Measurements from ENCODE around the gene SEMA4C. TPM values are rescaled to one million over a fixed set of nuclear protein-coding genes. Genes with fewer than 3 reads are reported as not detected.

Gene SEMA4C
- total RNA-seq, 2 experiments from 2014 or later = 5.9 to 8.3 TPM

DNA sequence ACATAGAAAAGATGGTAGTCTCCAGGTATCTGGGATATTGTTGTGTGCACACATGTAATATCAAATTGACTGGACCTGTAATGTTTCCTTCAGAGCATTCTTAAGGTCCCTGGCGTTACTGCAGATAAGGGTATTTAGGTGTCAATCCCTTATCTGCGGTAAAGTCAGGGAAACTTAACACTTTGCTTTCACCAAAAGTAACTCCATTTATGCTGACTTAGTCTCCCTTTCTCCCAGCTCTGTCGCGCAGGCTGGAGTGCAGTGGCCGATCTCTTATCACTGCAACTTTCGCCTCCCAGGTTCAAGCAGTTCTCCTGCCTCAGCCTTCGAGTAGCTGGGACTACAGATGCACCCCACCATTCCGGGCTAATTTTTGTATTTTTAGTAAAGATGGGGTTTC lies 52.0 kb downstream of the SEMA4C start:
- Mint-ChIP-seq H3K36me3 (peaks cover 12% of the 10 kb centered on the region), H3K4me3 (peak overlapping the region; percentile 75), H3K27me3 (no peaks in the 10 kb centered on the region), H3K9me3 (no peaks in the 10 kb centered on the region), H3K4me1 (peaks cover 49% of the 10 kb centered on the region), H3K27ac (peak overlapping the region; percentile 38)
- no peak for DNase-seq

- peak overlapping the region; percentile 38 for H3K27ac Mint-ChIP-seq
- no peaks in the 10 kb centered on the region for H3K27me3 Mint-ChIP-seq
- H3K9me3 Mint-ChIP-seq = no peaks in the 10 kb centered on the region
- peak overlapping the region; percentile 75 for H3K4me3 Mint-ChIP-seq
- H3K36me3 Mint-ChIP-seq = peaks cover 12% of the 10 kb centered on the region
- no peak for DNase-seq
- H3K4me1 Mint-ChIP-seq = peaks cover 50% of the 10 kb centered on the region
Observed at GRCh38 chr2:96816836-96817702, 52.8 kb downstream of the SEMA4C start.

DNA sequence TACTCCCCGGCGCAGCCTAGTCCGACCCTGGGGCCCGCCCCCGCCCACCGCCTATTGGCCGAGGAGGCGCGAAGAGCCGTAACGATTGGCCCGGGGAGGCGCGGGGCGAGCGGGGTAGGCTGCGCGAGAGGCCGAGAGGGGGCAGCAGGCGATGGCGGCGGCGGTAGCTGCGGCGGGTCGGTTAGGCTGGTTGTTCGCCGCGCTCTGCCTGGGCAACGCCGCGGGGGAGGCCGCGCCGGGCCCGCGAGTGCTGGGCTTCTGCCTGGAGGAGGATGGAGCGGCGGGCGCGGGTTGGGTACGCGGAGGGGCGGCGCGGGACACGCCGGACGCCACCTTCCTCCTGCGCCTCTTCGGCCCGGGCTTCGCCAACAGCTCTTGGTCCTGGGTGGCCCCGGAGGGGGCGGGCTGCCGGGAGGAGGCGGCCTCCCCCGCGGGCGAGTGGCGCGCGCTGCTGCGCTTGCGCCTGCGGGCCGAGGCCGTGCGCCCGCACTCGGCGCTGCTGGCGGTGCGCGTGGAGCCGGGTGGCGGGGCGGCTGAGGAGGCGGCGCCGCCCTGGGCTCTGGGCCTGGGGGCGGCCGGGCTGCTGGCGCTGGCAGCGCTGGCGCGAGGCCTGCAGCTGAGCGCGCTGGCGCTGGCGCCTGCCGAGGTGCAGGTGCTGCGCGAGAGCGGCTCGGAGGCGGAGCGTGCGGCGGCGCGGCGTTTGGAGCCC lies 53.6 kb downstream of the SEMA4C start, which contains the start of gene CNNM3:
TSS of gene CNNM3 (plus strand) at position 142 of the 709 bp plus-strand sequence. CDS start at position 152, 10 bp downstream.
- no peaks in the 10 kb centered on the region for H3K27me3 Mint-ChIP-seq
- DNase-seq = peak; percentile 98
- H3K27ac Mint-ChIP-seq = peak within 1 kb of the TSS; percentile 56
- H3K9me3 Mint-ChIP-seq = no peaks in the 10 kb centered on the region
- H3K4me1 Mint-ChIP-seq = peaks cover 47% of the 10 kb centered on the region
- H3K36me3 Mint-ChIP-seq = peaks cover 12% of the 10 kb centered on the region
- H3K4me3 Mint-ChIP-seq = peak within 1 kb of the TSS; percentile 82

DNA sequence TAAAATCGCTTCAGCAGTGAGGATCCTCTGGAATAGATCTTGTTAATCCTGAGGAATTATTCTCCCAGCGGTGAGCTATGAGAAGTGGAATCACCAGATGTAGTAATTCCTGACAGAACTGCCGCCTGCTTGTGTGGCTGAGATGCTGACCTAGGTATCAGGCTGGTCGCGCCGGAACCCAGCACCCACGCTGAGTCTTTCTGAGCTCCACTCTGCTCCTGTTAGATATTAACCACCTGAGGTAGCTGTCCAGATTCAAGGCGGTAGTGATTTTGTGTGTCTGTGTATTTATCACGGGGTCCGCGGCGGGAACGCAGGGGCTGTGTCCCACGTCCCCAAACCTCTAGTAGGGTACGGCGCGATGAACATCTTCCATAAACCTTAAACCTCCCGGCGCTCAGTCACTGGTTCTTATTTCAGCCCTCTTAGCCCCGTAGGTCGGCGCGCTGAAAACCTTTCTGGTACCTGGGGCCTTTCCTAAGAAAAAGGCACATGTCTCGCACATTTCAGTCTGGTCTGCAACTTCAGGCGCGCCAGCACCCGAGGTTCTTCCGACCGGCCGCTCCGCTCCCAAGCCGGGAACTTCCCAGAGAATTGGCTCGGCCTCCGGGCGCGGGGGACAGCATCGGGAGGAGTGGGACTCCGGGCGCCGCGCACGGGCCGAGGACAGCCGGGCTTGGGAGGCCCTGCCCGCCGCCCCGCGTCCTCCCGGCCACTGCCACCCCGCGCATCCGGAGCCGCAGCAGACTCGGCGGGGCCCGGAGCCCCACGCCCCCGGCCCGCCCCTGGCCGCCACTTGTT lies 54.4 kb downstream of the SEMA4C start:
- H3K4me1 Mint-ChIP-seq = peaks cover 41% of the 10 kb centered on the region
- H3K36me3 Mint-ChIP-seq = peaks cover 12% of the 10 kb centered on the region
- peak overlapping the region; percentile 82 for H3K4me3 Mint-ChIP-seq
- peak overlapping the region; percentile 56 for H3K27ac Mint-ChIP-seq
- DNase-seq = peak; percentile 24
- H3K9me3 Mint-ChIP-seq = no peaks in the 10 kb centered on the region
- H3K27me3 Mint-ChIP-seq = no peaks in the 10 kb centered on the region

GRCh38 chr2:96813656-96814055 lies 56.2 kb downstream of the SEMA4C start:
- no peak overlapping the region for H3K4me3 Mint-ChIP-seq
- peaks cover 23% of the 10 kb centered on the region for H3K4me1 Mint-ChIP-seq
- no peak overlapping the region for H3K27ac Mint-ChIP-seq
- no peaks in the 10 kb centered on the region for H3K27me3 Mint-ChIP-seq
- peaks cover 12% of the 10 kb centered on the region for H3K36me3 Mint-ChIP-seq
- H3K9me3 Mint-ChIP-seq = no peaks in the 10 kb centered on the region
- DNase-seq = no peak

DNA sequence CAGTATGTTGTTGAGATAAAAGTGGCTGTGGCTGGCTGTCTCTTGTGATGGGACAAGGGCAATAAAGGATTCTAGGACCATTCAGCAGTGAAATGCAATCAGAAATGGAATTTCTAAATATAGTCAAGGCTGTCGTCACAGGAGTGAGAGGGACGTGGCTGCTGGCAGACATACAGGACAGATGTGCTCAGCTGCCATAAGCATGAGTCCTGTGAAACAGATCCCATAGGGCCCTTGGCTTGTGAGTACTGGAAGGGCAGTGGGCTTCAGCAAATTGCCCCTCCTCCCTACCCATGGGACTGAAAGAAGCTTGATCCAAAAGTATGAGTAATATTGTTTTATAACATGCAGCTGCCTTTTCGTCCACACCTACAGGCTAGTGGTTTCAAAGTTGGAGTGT lies 58.0 kb downstream of the SEMA4C start:
- Mint-ChIP-seq H3K36me3 (peaks cover 1% of the 10 kb centered on the region), H3K9me3 (no peaks in the 10 kb centered on the region), H3K27ac (no peak overlapping the region)

DNA sequence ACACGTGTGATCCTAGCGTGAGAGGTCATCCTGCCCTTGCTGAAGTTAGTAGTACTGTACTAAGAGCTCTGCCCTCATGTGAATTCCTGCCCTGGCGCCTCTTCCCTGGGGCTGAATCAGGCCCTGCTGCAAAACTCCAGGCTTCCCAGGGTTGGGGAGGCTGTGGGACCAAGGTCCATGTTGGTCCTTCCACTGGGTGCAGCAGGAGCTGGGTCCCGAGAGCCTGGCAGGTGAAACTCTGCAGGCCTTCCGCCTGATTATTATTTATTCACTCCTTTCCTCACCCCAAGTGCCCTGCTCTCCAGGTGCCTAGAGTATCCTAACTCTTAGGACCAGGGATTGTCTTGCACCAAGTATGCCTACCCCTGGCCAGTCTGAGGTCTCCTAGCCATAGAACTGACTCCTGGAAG lies 59.1 kb downstream of the SEMA4C start:
- peaks cover 15% of the 10 kb centered on the region for H3K4me1 Mint-ChIP-seq
- H3K9me3 Mint-ChIP-seq = no peaks in the 10 kb centered on the region
- DNase-seq = no peak
- no peak overlapping the region for H3K27ac Mint-ChIP-seq
- H3K4me3 Mint-ChIP-seq = no peak overlapping the region
- no peaks in the 10 kb centered on the region for H3K27me3 Mint-ChIP-seq
- H3K36me3 Mint-ChIP-seq = peaks cover 1% of the 10 kb centered on the region

More for the DNA sequence above, 58.0 kb downstream of the SEMA4C start:
- no peak overlapping the region for H3K4me3 Mint-ChIP-seq
- H3K27me3 Mint-ChIP-seq = no peaks in the 10 kb centered on the region
- DNase-seq = no peak
- peaks cover 9% of the 10 kb centered on the region for H3K4me1 Mint-ChIP-seq

GRCh38 chr2:96809951-96810782 lies 59.7 kb downstream of the SEMA4C start:
- Mint-ChIP-seq H3K4me3 (no peak overlapping the region), H3K27me3 (no peaks in the 10 kb centered on the region), H3K9me3 (no peaks in the 10 kb centered on the region), H3K4me1 (peaks cover 11% of the 10 kb centered on the region), H3K27ac (no peak overlapping the region), H3K36me3 (peaks cover 1% of the 10 kb centered on the region)
- no peak for DNase-seq

Other genes with a start within 250 kb of the SEMA4C start
- 10 to 100 TPM; 30.3 to 32.2 TPM for gene KANSL3, start 231.8 kb downstream of the SEMA4C start, total RNA-seq
- gene FER1L5, start 227.3 kb downstream of the SEMA4C start, total RNA-seq = not detected
- 1 to 10 TPM; 4.5 to 5.2 TPM for gene LMAN2L, start 130.0 kb downstream of the SEMA4C start, total RNA-seq
- 1 to 10 TPM; 5.9 to 6.2 TPM for gene CNNM4, start 109.2 kb downstream of the SEMA4C start, total RNA-seq
- 10 to 100 TPM; 15.5 to 17.2 TPM for gene CNNM3, start 53.8 kb downstream of the SEMA4C start, total RNA-seq
- gene ANKRD23, start 26.1 kb downstream of the SEMA4C start, total RNA-seq = 1 to 10 TPM; 2.7 to 3.2 TPM
- 10 to 100 TPM; 22.7 to 25.2 TPM for gene ANKRD39, start 12.1 kb downstream of the SEMA4C start, total RNA-seq
- gene FAM178B, start 116.5 kb upstream of the SEMA4C start, total RNA-seq = under 1 TPM; 0.28 to 0.47 TPM
- 10 to 100 TPM; 19.3 to 20.5 TPM for gene FAHD2B, start 224.8 kb upstream of the SEMA4C start, total RNA-seq
- gene ANKRD36, start 243.1 kb upstream of the SEMA4C start, total RNA-seq = 10 to 100 TPM; 14.6 to 16.8 TPM